NT2/D1 (cell line): ENCODE results near the gene RNF217.

ENCODE experiments used
- DNase-seq: peaks from one replicate; pipeline ENCODE4 v3.0.0-alpha.2; 2011; ENCODE audit warnings: low read depth, low spot score
- H3K27me3 ChIP-seq: 2 replicates; pipeline ENCODE4 v1.6.0; 2011; ENCODE audit warnings: mild to moderate bottlenecking; ENCODE audit not compliant: insufficient read length, insufficient read depth
- H3K36me3 ChIP-seq: 2 replicates; pipeline ENCODE4 v1.6.1; 2011; ENCODE audit warnings: mild to moderate bottlenecking, low read length, mixed read lengths; ENCODE audit not compliant: insufficient read depth, insufficient read length
- H3K4me1 ChIP-seq: 2 replicates; pipeline ENCODE4 v1.5.1; 2011; ENCODE audit not compliant: insufficient read depth, insufficient read length
- H3K4me3 ChIP-seq: 2 replicates; pipeline ENCODE4 v1.5.1; 2011; ENCODE audit warnings: low read depth; ENCODE audit not compliant: insufficient read length
- H3K9ac ChIP-seq: 2 replicates; pipeline ENCODE4 v1.6.0; 2011; ENCODE audit warnings: low read depth; ENCODE audit not compliant: insufficient read length
- H3K9me3 ChIP-seq: 2 replicates; pipeline ENCODE4 v1.5.1; 2011; ENCODE audit warnings: mild to moderate bottlenecking, low read length; ENCODE audit not compliant: insufficient read depth
- SUZ12 ChIP-seq: IDR thresholded peaks from 2 replicates; pipeline ENCODE4 v1.6.1; 2011; ENCODE audit not compliant: insufficient read length, insufficient read depth; ENCODE audit errors: extremely low read depth
- YY1 ChIP-seq: IDR thresholded peaks from 2 replicates; pipeline ENCODE4 v1.6.1; 2011; ENCODE audit not compliant: insufficient read length, insufficient read depth
- ZNF274 ChIP-seq: IDR thresholded peaks from 2 replicates; pipeline ENCODE4 v1.6.1; 2011; ENCODE audit warnings: mild to moderate bottlenecking, low read depth, low read length

The RNF217 gene

GRCh38 chr6:125102411-125102810 is 140.2 kb downstream of the RNF217 start:
- H3K27me3 ChIP-seq: peaks cover 8% of the 10 kb centered on the region
- no peaks in the 10 kb centered on the region for H3K9me3 ChIP-seq
- no peak overlapping the region for H3K9ac ChIP-seq
- TF ChIP-seq YY1: no peak
- no peak for TF ChIP-seq ZNF274
- no peak for TF ChIP-seq SUZ12
- H3K36me3 ChIP-seq: no peaks in the 10 kb centered on the region
- H3K4me3 ChIP-seq: no peak overlapping the region
- H3K4me1 ChIP-seq: no peaks in the 10 kb centered on the region
- no peak for DNase-seq

GRCh38 chr6:125102891-125103290 is 140.7 kb downstream of the RNF217 start:
- peaks cover 8% of the 10 kb centered on the region for H3K27me3 ChIP-seq
- no peak overlapping the region for H3K9ac ChIP-seq
- H3K36me3 ChIP-seq: no peaks in the 10 kb centered on the region
- no peaks in the 10 kb centered on the region for H3K9me3 ChIP-seq
- H3K4me1 ChIP-seq: no peaks in the 10 kb centered on the region
- H3K4me3 ChIP-seq: no peak overlapping the region
- DNase-seq: no peak
- no peak for TF ChIP-seq YY1
- no peak for TF ChIP-seq SUZ12
- TF ChIP-seq ZNF274: no peak

DNA sequence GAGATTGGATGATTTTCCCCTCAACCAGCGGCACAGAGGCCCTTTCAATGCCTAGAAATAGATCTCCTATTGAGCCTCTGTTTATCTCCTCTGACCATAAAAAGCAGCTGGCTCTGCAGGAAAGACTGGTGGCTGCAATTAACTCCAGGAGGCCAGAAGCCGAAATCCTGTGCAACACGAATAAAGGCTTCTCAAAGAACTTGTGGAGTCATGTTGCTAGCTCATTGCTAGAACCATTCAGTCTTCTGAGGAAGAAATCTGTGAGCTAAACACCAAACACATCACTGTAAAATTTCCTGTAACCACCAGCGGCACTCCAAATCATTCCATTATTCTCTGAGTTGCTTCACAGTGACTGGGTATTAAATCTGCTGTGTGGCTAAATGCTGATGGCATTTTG is 142.2 kb downstream of the RNF217 start:
- Histone ChIP-seq H3K4me1 (no peaks in the 10 kb centered on the region), H3K4me3 (no peak overlapping the region), H3K9me3 (0 out of 2 replicates have a peak, but pooled peaks cover 3% of the 10 kb centered on the region), H3K36me3 (no peaks in the 10 kb centered on the region), H3K27me3 (peaks cover 8% of the 10 kb centered on the region), H3K9ac (no peak overlapping the region)
- DNase-seq: no peak
- no peak for TF ChIP-seq ZNF274
- no peak for TF ChIP-seq SUZ12
- TF ChIP-seq YY1: no peak

DNA sequence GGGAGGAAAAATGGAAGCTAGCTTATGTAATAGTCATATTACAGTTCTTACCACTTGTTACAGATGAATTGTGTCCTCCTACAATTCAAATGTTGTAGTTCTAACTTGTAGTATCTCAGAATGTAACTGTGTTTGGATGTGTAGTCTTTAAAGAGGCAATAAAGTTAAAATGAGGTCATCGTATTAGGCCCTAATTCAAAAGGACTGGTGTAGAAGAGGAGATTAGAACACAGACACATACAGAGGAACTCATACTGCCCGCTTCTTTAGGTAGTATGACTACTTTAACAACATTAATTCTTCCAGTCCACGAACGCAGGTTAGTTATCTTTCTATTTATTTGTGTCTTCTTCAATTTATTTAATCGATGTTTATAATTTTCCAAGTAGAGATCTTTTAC is 144.8 kb downstream of the RNF217 start:
- no peak for DNase-seq
- H3K4me1 ChIP-seq: no peaks in the 10 kb centered on the region
- H3K9me3 ChIP-seq: peaks cover 25% of the 10 kb centered on the region
- H3K9ac ChIP-seq: no peak overlapping the region
- H3K36me3 ChIP-seq: no peaks in the 10 kb centered on the region
- no peak overlapping the region for H3K4me3 ChIP-seq
- TF ChIP-seq YY1: no peak
- TF ChIP-seq ZNF274: no peak
- TF ChIP-seq SUZ12: no peak
- no peaks in the 10 kb centered on the region for H3K27me3 ChIP-seq

GRCh38 chr6:125107896-125108295 is 145.7 kb downstream of the RNF217 start:
- H3K27me3 ChIP-seq: no peaks in the 10 kb centered on the region
- H3K36me3 ChIP-seq: no peaks in the 10 kb centered on the region
- DNase-seq: no peak
- no peak overlapping the region for H3K9ac ChIP-seq
- no peaks in the 10 kb centered on the region for H3K4me1 ChIP-seq
- no peak overlapping the region for H3K4me3 ChIP-seq
- peaks cover 31% of the 10 kb centered on the region for H3K9me3 ChIP-seq
- no peak for TF ChIP-seq YY1
- no peak for TF ChIP-seq SUZ12
- TF ChIP-seq ZNF274: no peak

DNA sequence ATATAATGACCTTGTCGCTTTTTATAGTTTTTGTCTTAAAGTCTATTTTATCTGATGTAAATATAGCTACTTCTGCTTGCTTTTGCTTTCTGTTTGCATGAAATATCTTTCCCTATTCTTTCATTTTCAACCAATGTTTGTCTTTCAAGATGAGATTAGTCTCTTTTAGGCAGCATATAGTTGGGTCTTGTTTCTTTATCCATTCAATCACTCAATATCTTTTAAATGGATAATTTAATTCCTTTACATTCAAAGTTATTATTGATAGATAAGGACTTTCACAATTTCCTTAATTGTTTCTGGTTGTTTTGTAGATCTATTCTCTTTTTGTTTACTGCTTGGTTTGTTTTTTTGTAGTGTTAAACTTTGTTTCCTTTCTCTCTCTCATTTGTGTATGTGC is 147.8 kb downstream of the RNF217 start:
- no peak for DNase-seq
- Histone ChIP-seq H3K9ac (no peak overlapping the region), H3K4me3 (no peak overlapping the region), H3K4me1 (no peaks in the 10 kb centered on the region), H3K9me3 (peaks cover 32% of the 10 kb centered on the region), H3K27me3 (no peaks in the 10 kb centered on the region), H3K36me3 (no peaks in the 10 kb centered on the region)
- TF ChIP-seq SUZ12 (no peak), ZNF274 (no peak), YY1 (no peak)

DNA sequence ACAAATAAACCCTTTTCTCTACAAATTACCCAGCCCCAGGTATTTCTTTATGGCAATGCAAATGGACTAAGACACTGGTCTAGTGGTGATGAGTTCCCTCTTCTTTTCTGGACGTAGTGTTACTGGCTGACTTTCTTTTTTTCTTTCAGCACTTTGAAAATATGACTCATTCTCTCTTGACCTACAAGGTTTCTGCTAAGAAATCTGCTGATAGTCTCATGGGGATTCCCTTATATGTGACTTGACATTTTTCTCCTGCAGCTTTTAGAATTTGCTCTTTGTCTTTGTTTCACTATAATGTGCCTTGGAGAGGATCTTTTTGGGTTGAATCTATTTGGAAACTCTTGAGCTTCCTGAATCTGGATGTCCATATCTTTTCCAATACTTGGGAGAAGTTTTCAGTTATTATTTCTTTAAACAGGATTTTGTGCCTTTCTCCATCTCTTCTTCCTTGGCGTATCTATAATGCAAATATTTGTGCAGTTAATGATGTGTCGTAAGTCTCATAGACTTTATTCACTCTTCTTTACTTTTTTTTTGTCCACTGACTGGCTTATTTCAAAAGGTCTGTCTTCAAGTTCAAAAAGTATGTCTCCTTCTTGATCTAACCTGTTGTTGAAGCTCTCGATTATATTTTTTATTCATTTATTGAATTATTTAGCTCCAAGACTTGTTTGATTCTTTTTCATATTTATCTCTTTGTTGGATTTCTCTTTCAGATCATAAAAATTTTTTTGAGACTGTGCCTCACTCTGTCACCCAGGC is 149.2 kb downstream of the RNF217 start:
- Histone ChIP-seq H3K9ac (no peak overlapping the region), H3K9me3 (peaks cover 32% of the 10 kb centered on the region), H3K4me3 (no peak overlapping the region), H3K27me3 (no peaks in the 10 kb centered on the region), H3K36me3 (no peaks in the 10 kb centered on the region), H3K4me1 (no peaks in the 10 kb centered on the region)
- no peak for DNase-seq
- TF ChIP-seq ZNF274 (no peak), YY1 (no peak), SUZ12 (no peak)
